Retinal pigment epithelial cell (primary cell): ENCODE data around the gene BZW2.
"Not testable (repeated sequence)": the region's sequence is repeated elsewhere in the genome, so short reads cannot be mapped to it uniquely, and the experiment has no call there.

Experiments used
- DNase-seq: peaks from one replicate; pipeline ENCODE4 v3.0.0-alpha.2; 2010; ENCODE audit warnings: low read depth
- H3K4me3 ChIP-seq: 2 replicates; pipeline ENCODE4 v1.5.1; 2011; ENCODE audit warnings: mild to moderate bottlenecking, low read length, control low read depth, moderate library complexity
- TF ChIP-seq, protein P1 (sequence below): conservative IDR thresholded peaks from 2 replicates; pipeline ENCODE4 v1.5.1; 2011; ENCODE audit warnings: low read depth, low read length, control low read depth, inconsistent platforms

BZW2 gene

DNA sequence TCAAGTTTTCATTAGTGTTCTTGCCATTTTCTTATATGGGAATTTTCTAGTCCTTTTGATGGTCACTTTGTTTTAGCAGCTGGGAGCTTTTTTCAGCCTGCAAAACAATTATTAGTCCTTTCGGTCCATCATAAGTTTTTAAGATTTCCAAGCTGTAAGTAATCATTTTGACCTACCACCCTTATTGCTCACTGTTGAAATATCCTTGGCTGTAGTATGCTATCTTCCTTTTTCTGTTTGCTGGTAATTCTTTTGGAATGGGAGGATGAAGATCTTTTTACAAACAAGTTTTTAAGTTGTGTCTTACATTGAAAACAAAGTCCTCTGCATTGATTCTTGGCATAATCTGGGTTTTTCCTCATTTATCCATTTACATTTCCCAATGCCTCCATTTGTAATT is 24.0 kb downstream of the BZW2 start:
- TF ChIP-seq, protein P1, sequence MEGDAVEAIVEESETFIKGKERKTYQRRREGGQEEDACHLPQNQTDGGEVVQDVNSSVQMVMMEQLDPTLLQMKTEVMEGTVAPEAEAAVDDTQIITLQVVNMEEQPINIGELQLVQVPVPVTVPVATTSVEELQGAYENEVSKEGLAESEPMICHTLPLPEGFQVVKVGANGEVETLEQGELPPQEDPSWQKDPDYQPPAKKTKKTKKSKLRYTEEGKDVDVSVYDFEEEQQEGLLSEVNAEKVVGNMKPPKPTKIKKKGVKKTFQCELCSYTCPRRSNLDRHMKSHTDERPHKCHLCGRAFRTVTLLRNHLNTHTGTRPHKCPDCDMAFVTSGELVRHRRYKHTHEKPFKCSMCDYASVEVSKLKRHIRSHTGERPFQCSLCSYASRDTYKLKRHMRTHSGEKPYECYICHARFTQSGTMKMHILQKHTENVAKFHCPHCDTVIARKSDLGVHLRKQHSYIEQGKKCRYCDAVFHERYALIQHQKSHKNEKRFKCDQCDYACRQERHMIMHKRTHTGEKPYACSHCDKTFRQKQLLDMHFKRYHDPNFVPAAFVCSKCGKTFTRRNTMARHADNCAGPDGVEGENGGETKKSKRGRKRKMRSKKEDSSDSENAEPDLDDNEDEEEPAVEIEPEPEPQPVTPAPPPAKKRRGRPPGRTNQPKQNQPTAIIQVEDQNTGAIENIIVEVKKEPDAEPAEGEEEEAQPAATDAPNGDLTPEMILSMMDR: no peak
- no peak for DNase-seq
- no peak overlapping the region for H3K4me3 ChIP-seq

DNA sequence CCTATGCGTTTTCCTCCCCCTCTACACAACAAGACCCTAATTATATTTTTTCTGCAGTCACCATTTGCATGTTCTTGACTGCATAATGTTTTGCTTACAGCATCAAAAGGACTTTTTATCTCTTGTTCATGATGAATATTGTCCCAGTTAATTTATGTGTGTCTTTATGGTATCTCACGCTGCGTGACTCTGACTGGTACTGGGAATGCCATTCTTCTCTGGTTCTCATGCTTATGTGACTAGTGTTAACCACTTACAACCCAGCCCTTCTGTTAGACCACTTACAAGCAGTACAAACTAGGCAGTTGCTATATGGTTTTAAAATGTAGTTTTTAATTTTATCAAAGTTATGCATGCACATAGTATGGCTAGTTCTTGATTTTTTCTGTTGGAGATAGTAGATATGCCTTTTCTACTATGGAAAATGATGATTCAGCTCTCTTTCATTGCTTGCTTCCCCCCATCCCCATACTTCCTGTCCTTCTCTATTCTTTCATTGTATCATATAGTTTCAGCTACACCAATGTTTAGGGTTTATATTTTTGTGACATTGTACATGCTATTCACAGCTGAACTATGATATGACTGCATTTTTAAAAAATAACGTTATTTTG is 24.9 kb downstream of the BZW2 start:
- TF ChIP-seq, protein P1: no peak
- no peak overlapping the region for H3K4me3 ChIP-seq
- DNase-seq: no peak

DNA sequence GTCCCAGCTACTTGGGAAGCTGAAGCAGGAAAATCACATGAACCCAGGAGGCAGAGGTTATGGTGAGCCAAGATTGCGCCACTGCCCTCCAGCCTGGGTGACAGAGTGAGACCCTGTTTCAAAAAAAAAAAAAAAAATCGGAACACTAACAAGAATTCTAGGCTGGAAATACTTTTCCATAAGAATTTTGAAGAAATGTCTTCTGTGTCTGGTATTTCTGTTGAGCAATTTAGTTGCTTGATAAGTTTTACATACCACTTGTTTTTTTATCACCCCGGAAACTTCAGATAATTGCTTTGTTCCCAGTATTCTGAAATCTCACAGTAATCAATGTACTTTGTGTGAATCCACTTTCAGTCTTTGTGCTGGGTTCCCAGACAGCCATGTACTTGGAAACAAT is 25.8 kb downstream of the BZW2 start:
- TF ChIP-seq, protein P1: no peak
- DNase-seq: no peak
- no peak overlapping the region for H3K4me3 ChIP-seq

DNA sequence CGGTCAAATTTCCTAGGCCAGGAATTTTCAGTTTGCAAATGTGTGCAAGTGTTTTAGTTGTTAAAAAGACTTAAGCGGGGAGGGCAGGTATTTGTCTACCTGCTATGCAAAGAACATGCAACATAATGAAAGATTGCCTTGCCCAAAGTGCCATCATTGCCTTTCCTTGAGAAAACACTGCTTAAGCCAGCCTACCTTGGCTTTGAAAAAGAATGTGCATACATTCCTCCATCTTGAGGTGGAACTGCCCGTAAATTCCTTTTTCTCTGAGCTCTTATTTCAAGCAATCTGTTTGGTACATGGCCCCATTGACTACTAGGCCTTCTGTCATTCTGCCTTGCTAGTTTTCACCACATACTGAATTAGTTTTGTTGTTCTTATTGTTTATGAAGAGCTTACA is 29.3 kb downstream of the BZW2 start:
- DNase-seq: no peak
- H3K4me3 ChIP-seq: no peak overlapping the region
- TF ChIP-seq, protein P1: no peak

DNA sequence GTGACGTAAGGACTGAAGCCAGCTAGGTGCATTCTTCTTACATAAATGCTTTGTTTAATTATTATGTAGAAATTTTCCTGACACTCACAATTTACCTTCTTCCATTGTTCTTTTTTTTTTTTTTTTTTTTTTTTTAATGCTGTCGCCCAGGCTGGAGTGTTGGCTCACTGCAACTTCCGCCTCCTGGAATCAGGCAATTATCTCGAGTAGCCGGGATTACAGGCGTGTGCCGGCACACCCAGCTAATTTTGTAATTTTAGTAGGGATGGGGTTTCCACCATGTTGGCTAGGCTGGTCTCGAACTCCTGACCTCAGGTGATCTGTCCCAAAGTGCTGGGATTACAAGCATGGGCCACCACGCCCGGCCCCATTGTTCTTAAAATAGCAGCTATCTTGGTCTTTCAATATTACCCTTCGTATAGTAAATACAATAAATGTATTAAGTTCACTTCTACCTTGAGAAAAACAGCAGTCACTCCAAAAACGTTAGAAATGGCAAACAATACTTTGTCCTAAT is 32.1 kb downstream of the BZW2 start:
- H3K4me3 ChIP-seq: no peak overlapping the region
- no peak for DNase-seq
- TF ChIP-seq, protein P1: no peak

DNA sequence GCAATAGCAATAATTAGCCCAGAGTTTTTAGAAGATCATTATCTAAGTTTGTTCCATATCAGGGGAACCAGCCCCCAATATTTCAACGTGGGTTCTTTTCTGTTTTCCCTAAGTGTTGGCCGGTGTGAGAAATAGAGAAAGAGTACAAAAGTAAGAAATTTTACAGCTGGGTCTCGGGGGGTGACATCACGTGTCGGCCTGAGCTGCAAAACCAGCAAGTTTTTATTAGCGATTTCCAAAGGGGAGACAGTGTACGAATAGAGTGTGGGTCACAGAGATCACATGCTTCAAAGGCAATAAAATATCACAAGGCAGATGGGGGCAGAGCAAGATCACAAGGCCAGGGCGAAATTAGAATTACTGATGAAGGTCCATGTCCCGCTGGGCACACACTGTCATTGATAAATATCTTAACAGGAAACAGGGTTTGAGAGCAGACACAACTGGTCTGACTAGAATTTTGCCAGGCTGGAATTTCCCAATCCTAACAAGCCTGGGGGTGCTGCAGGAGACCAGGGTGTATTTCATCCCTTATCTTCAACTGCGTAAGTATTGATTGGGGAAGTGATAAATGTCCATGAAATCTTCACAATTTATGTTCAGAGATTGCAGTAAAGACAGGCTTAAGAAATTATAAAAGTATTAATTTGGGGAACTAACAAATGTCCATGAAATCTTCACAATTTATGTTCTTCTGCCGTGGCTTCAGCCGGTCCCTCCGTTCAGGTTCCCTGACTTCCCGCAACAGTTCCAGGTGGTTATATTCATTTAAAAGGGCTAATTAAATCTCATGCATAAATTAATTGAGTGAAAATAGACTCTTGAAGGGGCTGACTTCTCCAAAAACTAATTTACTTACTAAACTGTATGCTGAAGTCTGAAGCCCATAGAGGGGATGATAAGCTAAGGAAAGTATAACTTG is 32.9 kb downstream of the BZW2 start:
- not testable (repeated sequence) for H3K4me3 ChIP-seq, DNase-seq

DNA sequence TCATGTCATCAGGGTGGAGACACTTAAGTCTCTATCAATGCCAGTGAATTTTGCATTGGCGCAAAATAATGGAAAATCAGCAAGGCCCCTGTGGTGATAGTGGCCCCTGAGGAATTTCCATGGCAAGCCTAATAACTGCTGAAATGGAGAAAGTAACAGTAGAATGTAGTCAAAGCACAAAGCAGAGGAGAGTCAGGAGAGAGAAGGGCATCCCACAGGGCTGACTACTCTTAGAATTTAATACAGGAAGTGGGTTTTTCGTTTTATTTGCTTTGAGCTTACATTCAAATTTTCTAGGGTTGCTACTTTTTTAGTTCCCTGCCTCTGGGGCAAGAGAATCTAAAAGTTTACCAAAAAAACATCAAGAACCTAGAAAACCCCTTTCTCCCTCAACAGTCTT is 39.0 kb downstream of the BZW2 start:
- TF ChIP-seq, protein P1: no peak
- DNase-seq: no peak

More for the DNA sequence above, 39.0 kb downstream of the BZW2 start:
- no peak overlapping the region for H3K4me3 ChIP-seq
